NCI-H2196 (cell line): ENCODE data around the gene RHOA.
"Not testable (repeated sequence)": the region's sequence is repeated elsewhere in the genome, so short reads cannot be mapped to it uniquely, and the experiment has no call there.

Experiments
- DNase-seq: peaks from one replicate; lab custom pipeline; 2025; ENCODE audit not compliant: unreplicated experiment; lab: John Stamatoyannopoulos, UW

Gene RHOA

GRCh38 chr3:49412632-49413337 is 1.0 kb upstream of the RHOA start:
- DNase-seq = no peak

GRCh38 chr3:49411535-49411967 is 225 bp downstream of the RHOA start:
- no peak for DNase-seq

- DNase-seq = no peak
These were observed 786 bp downstream of the RHOA start for GRCh38 chr3:49410846-49411534.

- no peak for DNase-seq
These were observed 1.5 kb downstream of the RHOA start for GRCh38 chr3:49410066-49410845.

GRCh38 chr3:49406571-49407565 is 4.9 kb downstream of the RHOA start:
- no peak for DNase-seq

GRCh38 chr3:49405570-49405969 is 6.2 kb downstream of the RHOA start:
- not testable (repeated sequence) for DNase-seq

- no peak for DNase-seq
These were observed 7.9 kb downstream of the RHOA start for GRCh38 chr3:49403891-49404290.

- DNase-seq = no peak
These were observed 10.0 kb downstream of the RHOA start for GRCh38 chr3:49401766-49402165.

GRCh38 chr3:49399461-49399860 is 12.3 kb downstream of the RHOA start:
- DNase-seq = no peak

GRCh38 chr3:49397470-49397869 is 14.3 kb downstream of the RHOA start:
- DNase-seq = no peak

GRCh38 chr3:49391310-49391709 is 20.5 kb downstream of the RHOA start:
- DNase-seq = not testable (repeated sequence)

- no peak for DNase-seq
These were observed 22.5 kb downstream of the RHOA start for GRCh38 chr3:49389297-49389696.

- no peak for DNase-seq
These were observed 23.4 kb downstream of the RHOA start for GRCh38 chr3:49388289-49388820.

- DNase-seq = no peak
These were observed 24.1 kb downstream of the RHOA start for GRCh38 chr3:49387721-49388120.

GRCh38 chr3:49386056-49386756 is 25.6 kb downstream of the RHOA start:
- no peak for DNase-seq

GRCh38 chr3:49385617-49386016 is 26.2 kb downstream of the RHOA start:
- DNase-seq = no peak

- no peak for DNase-seq
These were observed 28.4 kb downstream of the RHOA start for GRCh38 chr3:49383387-49383786.

GRCh38 chr3:49378249-49378895 is 33.4 kb downstream of the RHOA start:
- DNase-seq = no peak

- no peak for DNase-seq
These were observed 34.3 kb downstream of the RHOA start for GRCh38 chr3:49377483-49377882.
